HG02678 (cell line): ENCODE results near the gene PAPLN.
"Not testable (repeated sequence)": the region's sequence is repeated elsewhere in the genome, so short reads cannot be mapped to it uniquely, and the experiment has no call there.

Experiments used
- ATAC-seq: cut with Tn5 transposase; IDR thresholded peaks from one replicate; pipeline ENCODE4 v1.9.1; 2021; ENCODE audit warnings: mild to moderate bottlenecking, moderate library complexity; ENCODE audit not compliant: unreplicated experiment

Gene PAPLN

GRCh38 chr14:73237219-73237785, at the start of gene PAPLN:
TSS of gene PAPLN (plus strand) at chr14:73237506. CDS start at chr14:73239779, 2,273 bp downstream.
- no peak for ATAC-seq

- no peak for ATAC-seq
Observed at GRCh38 chr14:73188501-73188911, 48.8 kb upstream of the PAPLN start.

GRCh38 chr14:73189651-73190050, 47.7 kb upstream of the PAPLN start:
- no peak for ATAC-seq

GRCh38 chr14:73191441-73191840, 45.9 kb upstream of the PAPLN start:
- no peak for ATAC-seq

GRCh38 chr14:73194306-73194705, 43.0 kb upstream of the PAPLN start:
- ATAC-seq: not testable (repeated sequence)

- no peak for ATAC-seq
Observed at GRCh38 chr14:73198253-73198652, 39.1 kb upstream of the PAPLN start.

GRCh38 chr14:73203527-73203926, 33.8 kb upstream of the PAPLN start:
- no peak for ATAC-seq

GRCh38 chr14:73207615-73208014, 29.7 kb upstream of the PAPLN start:
- ATAC-seq: no peak

- no peak for ATAC-seq
Observed at GRCh38 chr14:73208390-73208789, 28.9 kb upstream of the PAPLN start.

GRCh38 chr14:73208846-73209245, 28.5 kb upstream of the PAPLN start:
- ATAC-seq: no peak

- ATAC-seq: no peak
Observed at GRCh38 chr14:73209953-73210352, 27.4 kb upstream of the PAPLN start.

- no peak for ATAC-seq
Observed at GRCh38 chr14:73211251-73212040, 25.9 kb upstream of the PAPLN start.

GRCh38 chr14:73216030-73216429, 21.3 kb upstream of the PAPLN start:
- ATAC-seq: no peak

- ATAC-seq: no peak
Observed at GRCh38 chr14:73217411-73217810, 19.9 kb upstream of the PAPLN start.

GRCh38 chr14:73220061-73220460, 17.2 kb upstream of the PAPLN start:
- ATAC-seq: no peak

- ATAC-seq: no peak
Observed at GRCh38 chr14:73220634-73221033, 16.7 kb upstream of the PAPLN start.

GRCh38 chr14:73221945-73222344, 15.4 kb upstream of the PAPLN start:
- ATAC-seq: no peak

GRCh38 chr14:73223049-73223448, 14.3 kb upstream of the PAPLN start:
- ATAC-seq: peak; percentile 68

- ATAC-seq: no peak
Observed at GRCh38 chr14:73225496-73225895, 11.8 kb upstream of the PAPLN start.

- ATAC-seq: no peak
Observed at GRCh38 chr14:73227812-73228781, 9.2 kb upstream of the PAPLN start.

- no peak for ATAC-seq
Observed at GRCh38 chr14:73230051-73230450, 7.3 kb upstream of the PAPLN start.
